AG04450 (cell line): Measurements from ENCODE around the gene TEX101. TPM values are rescaled to one million over a fixed set of nuclear protein-coding genes. Genes with fewer than 3 reads are reported as not detected.

Source experiments
- CTCF ChIA-PET: fragments of 300-600, 350-600 bp; formaldehyde crosslinking; extraction: SDS; loops from one replicate; lab custom pipeline; 2022; ENCODE audit warnings: antibody characterized with exemption, inconsistent platforms; lab: Charles Lee
- POLR2A ChIA-PET: fragments of 350-600 bp; formaldehyde crosslinking; extraction: SDS; loops from one replicate; lab custom pipeline; 2021; ENCODE audit warnings: antibody characterized with exemption, inconsistent platforms; lab: Yijun Ruan, JAX
- DNase-seq: peaks from one replicate; pipeline ENCODE4 v3.0.0-alpha.2; 2011; ENCODE audit warnings: low read depth, low spot score
- H3K27ac ChIP-seq: one replicate; pipeline ENCODE4 v1.5.1; 2012; ENCODE audit warnings: low read depth, low read length, control low read depth
- H3K27me3 ChIP-seq: one replicate; pipeline ENCODE4 v1.6.0; 2012; ENCODE audit warnings: low read length; ENCODE audit not compliant: control insufficient read depth, insufficient read depth
- H3K4me3 ChIP-seq: 2 replicates; pipeline ENCODE4 v1.5.1; 2011; ENCODE audit warnings: mild to moderate bottlenecking, low read depth, low read length, control low read depth
- H3K9me3 ChIP-seq: 2 replicates; pipeline ENCODE4 v1.5.1; 2012; ENCODE audit warnings: low read length; ENCODE audit not compliant: control insufficient read depth, insufficient read depth
- polyA plus RNA-seq: library from polyadenylated mRNA; depleted of rRNA; stranded (reverse); fragments of >200 nt; gene quantifications from 2 replicates; pipeline ENCODE4 v1.2.3, GENCODE V29; 2011
- TF ChIP-seq, protein P1 (sequence below): IDR thresholded peaks from 2 replicates; pipeline ENCODE4 v1.5.1; 2011; ENCODE audit warnings: low read depth, low read length, control low read depth, inconsistent platforms

Gene TEX101
- polyA plus RNA-seq, 1 experiment = not detected

GRCh38 chr19:43412441-43412840 lies 2.2 kb upstream of the TEX101 start:
- POLR2A ChIA-PET = no interaction called here

GRCh38 chr19:43416951-43417623 lies 2.4 kb downstream of the TEX101 start:
- POLR2A ChIA-PET = no interaction called here
- H3K27ac ChIP-seq = no peak overlapping the region
- peaks cover 18% of the 10 kb centered on the region for H3K27me3 ChIP-seq
- DNase-seq = no peak
- CTCF ChIA-PET = interaction anchor here (1.5 kb wide), 1 partner anchor 9 kb away, joined by 9 read pairs; no protein-coding TSS in a partner anchor
- TF ChIP-seq, protein P1, sequence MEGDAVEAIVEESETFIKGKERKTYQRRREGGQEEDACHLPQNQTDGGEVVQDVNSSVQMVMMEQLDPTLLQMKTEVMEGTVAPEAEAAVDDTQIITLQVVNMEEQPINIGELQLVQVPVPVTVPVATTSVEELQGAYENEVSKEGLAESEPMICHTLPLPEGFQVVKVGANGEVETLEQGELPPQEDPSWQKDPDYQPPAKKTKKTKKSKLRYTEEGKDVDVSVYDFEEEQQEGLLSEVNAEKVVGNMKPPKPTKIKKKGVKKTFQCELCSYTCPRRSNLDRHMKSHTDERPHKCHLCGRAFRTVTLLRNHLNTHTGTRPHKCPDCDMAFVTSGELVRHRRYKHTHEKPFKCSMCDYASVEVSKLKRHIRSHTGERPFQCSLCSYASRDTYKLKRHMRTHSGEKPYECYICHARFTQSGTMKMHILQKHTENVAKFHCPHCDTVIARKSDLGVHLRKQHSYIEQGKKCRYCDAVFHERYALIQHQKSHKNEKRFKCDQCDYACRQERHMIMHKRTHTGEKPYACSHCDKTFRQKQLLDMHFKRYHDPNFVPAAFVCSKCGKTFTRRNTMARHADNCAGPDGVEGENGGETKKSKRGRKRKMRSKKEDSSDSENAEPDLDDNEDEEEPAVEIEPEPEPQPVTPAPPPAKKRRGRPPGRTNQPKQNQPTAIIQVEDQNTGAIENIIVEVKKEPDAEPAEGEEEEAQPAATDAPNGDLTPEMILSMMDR = no peak
- peaks cover 22% of the 10 kb centered on the region for H3K9me3 ChIP-seq
- no peak overlapping the region for H3K4me3 ChIP-seq

More at GRCh38 chr19:43412441-43412840, 2.2 kb upstream of the TEX101 start:
- Histone ChIP-seq H3K4me3 (no peak overlapping the region), H3K9me3 (peaks cover 28% of the 10 kb centered on the region), H3K27me3 (peaks cover 8% of the 10 kb centered on the region), H3K27ac (no peak overlapping the region)
- TF ChIP-seq, protein P1 = no peak
- CTCF ChIA-PET = no interaction called here
- DNase-seq = no peak

DNA sequence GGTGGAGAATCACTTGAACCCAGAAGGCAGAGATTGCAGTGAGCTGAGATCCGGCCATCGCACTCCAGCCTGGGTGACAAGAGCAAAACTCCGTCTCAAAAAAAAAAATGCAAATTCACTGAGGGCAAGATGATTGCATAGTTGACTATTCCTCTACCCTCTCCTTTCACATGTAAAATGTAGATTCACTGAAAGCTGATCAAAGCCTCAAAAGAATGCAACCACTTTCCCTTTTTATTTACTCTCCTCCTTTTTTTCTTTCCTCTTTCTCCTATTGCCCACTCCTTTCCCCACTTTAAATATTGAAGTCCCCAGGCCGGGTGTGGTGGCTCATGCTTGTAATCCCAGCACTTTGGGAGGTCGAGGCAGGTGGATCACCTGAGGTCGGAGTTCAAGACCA lies 6.3 kb downstream of the TEX101 start:
- Histone ChIP-seq H3K27ac (no peak overlapping the region), H3K9me3 (no peaks in the 10 kb centered on the region), H3K27me3 (peaks cover 13% of the 10 kb centered on the region), H3K4me3 (no peak overlapping the region)
- TF ChIP-seq, protein P1 = no peak
- ChIA-PET CTCF (interaction anchor here (1.8 kb wide), 1 partner anchor 12 kb away, joined by 6 read pairs; no protein-coding TSS in a partner anchor), POLR2A (no interaction called here)
- no peak for DNase-seq

- POLR2A ChIA-PET = no interaction called here
- no peak overlapping the region for H3K27ac ChIP-seq
- TF ChIP-seq, protein P1 = no peak
- CTCF ChIA-PET = interaction anchor here (1.6 kb wide), 1 partner anchor 10 kb away, joined by 6 read pairs; no protein-coding TSS in a partner anchor
- H3K4me3 ChIP-seq = no peak overlapping the region
- no peaks in the 10 kb centered on the region for H3K9me3 ChIP-seq
- DNase-seq = no peak
- H3K27me3 ChIP-seq = peaks cover 13% of the 10 kb centered on the region
Observed at GRCh38 chr19:43422000-43422688, 7.5 kb downstream of the TEX101 start.

DNA sequence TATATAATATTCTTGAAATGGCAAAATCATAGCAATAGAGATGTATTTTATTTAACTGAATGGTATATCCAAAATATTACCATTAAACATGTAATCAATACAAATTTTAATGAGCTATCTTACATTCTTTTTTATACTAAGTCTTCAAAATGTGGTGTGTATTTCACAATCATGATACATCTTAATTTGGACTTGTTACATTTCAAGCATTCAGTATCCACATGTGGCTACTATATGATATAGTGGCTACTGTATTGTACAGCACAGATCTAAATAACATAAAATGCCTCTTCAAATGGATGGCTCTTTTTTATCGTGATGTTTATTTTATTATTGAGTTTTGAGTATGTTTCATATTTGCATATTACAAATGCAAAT lies 8.0 kb downstream of the TEX101 start:
- no peaks in the 10 kb centered on the region for H3K9me3 ChIP-seq
- H3K4me3 ChIP-seq = no peak overlapping the region
- H3K27me3 ChIP-seq = peaks cover 12% of the 10 kb centered on the region
- H3K27ac ChIP-seq = no peak overlapping the region
- POLR2A ChIA-PET = no interaction called here
- no peak for DNase-seq
- TF ChIP-seq, protein P1 = no peak
- CTCF ChIA-PET = interaction anchor here (1.6 kb wide), 1 partner anchor 10 kb away, joined by 6 read pairs; no protein-coding TSS in a partner anchor
